B cell (primary cell): ENCODE measurements around the gene RHCG.

Experiments
- EZH2 ChIP-seq: IDR thresholded peaks from 2 replicates; pipeline ENCODE4 v1.6.1; 2012; ENCODE audit warnings: borderline replicate concordance, low read depth, mild to moderate bottlenecking, moderate library complexity, low read length; ENCODE audit not compliant: insufficient read depth, poor library complexity, severe bottlenecking
- TF ChIP-seq, protein P1 (sequence below): fragments of 200-600 bp; IDR thresholded peaks from one replicate; pipeline ENCODE4 v1.8.0; 2022; ENCODE audit warnings: antibody characterized with exemption, mild to moderate bottlenecking

- TF ChIP-seq, protein P1, sequence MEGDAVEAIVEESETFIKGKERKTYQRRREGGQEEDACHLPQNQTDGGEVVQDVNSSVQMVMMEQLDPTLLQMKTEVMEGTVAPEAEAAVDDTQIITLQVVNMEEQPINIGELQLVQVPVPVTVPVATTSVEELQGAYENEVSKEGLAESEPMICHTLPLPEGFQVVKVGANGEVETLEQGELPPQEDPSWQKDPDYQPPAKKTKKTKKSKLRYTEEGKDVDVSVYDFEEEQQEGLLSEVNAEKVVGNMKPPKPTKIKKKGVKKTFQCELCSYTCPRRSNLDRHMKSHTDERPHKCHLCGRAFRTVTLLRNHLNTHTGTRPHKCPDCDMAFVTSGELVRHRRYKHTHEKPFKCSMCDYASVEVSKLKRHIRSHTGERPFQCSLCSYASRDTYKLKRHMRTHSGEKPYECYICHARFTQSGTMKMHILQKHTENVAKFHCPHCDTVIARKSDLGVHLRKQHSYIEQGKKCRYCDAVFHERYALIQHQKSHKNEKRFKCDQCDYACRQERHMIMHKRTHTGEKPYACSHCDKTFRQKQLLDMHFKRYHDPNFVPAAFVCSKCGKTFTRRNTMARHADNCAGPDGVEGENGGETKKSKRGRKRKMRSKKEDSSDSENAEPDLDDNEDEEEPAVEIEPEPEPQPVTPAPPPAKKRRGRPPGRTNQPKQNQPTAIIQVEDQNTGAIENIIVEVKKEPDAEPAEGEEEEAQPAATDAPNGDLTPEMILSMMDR = no peak
- TF ChIP-seq EZH2 = no peak
These were observed 62.7 kb downstream of the RHCG start for GRCh38 chr15:89433686-89434085.
